Measurements from ENCODE around the gene RRAS2. TPM values are rescaled to one million over a fixed set of nuclear protein-coding genes. Genes with fewer than 3 reads are reported as not detected.
A peak's percentile ranks its signal among the peaks of the same experiment; 100 is the strongest.

The RRAS2 gene
- total RNA-seq, 4 donors from 2014 or later: 44.0 to 110 (median 69.5) TPM

DNA sequence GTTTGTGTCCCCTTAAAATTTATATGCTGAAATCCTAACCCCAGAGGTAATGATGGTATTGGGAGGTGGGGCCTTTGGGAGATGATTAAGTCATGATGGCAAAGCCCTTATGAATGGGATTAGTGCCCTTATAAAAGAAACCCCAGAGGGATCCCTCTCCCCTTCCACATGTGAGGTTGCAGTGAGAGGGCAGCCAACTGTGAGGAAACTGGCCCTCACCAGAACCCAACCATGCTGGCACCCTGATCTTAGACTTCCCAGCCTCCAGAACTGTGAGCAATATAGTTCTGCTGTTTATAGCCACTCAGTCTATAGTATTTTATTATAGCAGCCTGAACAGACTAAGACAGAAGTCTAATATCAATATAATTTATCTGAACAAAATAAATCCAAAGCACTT, 27.1 kb upstream of the RRAS2 start:
- H3K36me3 ChIP-seq: no peaks in the 10 kb centered on the region
- no peaks in the 10 kb centered on the region for H3K9me3 ChIP-seq
- H3K27me3 ChIP-seq: no peaks in the 10 kb centered on the region
- H3K4me3 ChIP-seq: no peak overlapping the region
- H3K4me1 ChIP-seq: peaks cover 0 to 24% (median 10%) of the 10 kb centered on the region in 3 donors
- no peak for ATAC-seq
- TF ChIP-seq, protein P1, sequence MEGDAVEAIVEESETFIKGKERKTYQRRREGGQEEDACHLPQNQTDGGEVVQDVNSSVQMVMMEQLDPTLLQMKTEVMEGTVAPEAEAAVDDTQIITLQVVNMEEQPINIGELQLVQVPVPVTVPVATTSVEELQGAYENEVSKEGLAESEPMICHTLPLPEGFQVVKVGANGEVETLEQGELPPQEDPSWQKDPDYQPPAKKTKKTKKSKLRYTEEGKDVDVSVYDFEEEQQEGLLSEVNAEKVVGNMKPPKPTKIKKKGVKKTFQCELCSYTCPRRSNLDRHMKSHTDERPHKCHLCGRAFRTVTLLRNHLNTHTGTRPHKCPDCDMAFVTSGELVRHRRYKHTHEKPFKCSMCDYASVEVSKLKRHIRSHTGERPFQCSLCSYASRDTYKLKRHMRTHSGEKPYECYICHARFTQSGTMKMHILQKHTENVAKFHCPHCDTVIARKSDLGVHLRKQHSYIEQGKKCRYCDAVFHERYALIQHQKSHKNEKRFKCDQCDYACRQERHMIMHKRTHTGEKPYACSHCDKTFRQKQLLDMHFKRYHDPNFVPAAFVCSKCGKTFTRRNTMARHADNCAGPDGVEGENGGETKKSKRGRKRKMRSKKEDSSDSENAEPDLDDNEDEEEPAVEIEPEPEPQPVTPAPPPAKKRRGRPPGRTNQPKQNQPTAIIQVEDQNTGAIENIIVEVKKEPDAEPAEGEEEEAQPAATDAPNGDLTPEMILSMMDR (IDR thresholded peaks at IDR 0.05): no peak
- TF ChIP-seq EP300 (IDR thresholded peaks at IDR 0.05) (no peak), POLR2AphosphoS5 (IDR thresholded peaks at IDR 0.05) (no peak), POLR2A (IDR thresholded peaks at IDR 0.05) (no peak)
- H3K27ac ChIP-seq: no peak overlapping the region

GRCh38 chr11:14384338-14384737, 25.4 kb upstream of the RRAS2 start:
- ATAC-seq: peak; percentile 63
- Histone ChIP-seq H3K27ac (no peak overlapping the region), H3K4me1 (peaks cover 0 to 34% (median 14%) of the 10 kb centered on the region in 3 donors), H3K9me3 (no peaks in the 10 kb centered on the region), H3K36me3 (no peaks in the 10 kb centered on the region), H3K4me3 (no peak overlapping the region), H3K27me3 (no peaks in the 10 kb centered on the region)
- TF ChIP-seq, protein P1 (IDR thresholded peaks at IDR 0.05): no peak
- TF ChIP-seq POLR2A (IDR thresholded peaks at IDR 0.05) (no peak), POLR2AphosphoS5 (IDR thresholded peaks at IDR 0.05) (no peak), EP300 (IDR thresholded peaks at IDR 0.05) (no peak)
- WGBS, 2 donors (ENCODE audit: low coverage in 1 of 2): 86% methylated on average over 1 of the region's 1 CpG; no CpG with 5 or more reads in 1 of the 2 donors

GRCh38 chr11:14381968-14382367, 23.0 kb upstream of the RRAS2 start:
- ATAC-seq: no peak
- Histone ChIP-seq H3K4me3 (no peak overlapping the region), H3K4me1 (peaks cover 0 to 34% (median 14%) of the 10 kb centered on the region in 3 donors), H3K9me3 (no peaks in the 10 kb centered on the region), H3K27ac (no peak overlapping the region), H3K36me3 (no peaks in the 10 kb centered on the region), H3K27me3 (no peaks in the 10 kb centered on the region)
- 68 to 82% methylated on average over 4 of the region's 4 CpGs for WGBS, 2 donors (ENCODE audit: low coverage in 1 of 2)
- TF ChIP-seq POLR2AphosphoS5 (IDR thresholded peaks at IDR 0.05) (no peak), POLR2A (IDR thresholded peaks at IDR 0.05) (no peak)
- TF ChIP-seq, protein P1 (IDR thresholded peaks at IDR 0.05): no peak

GRCh38 chr11:14380947-14381561, 22.1 kb upstream of the RRAS2 start:
- peaks cover 0 to 34% (median 14%) of the 10 kb centered on the region in 3 donors for H3K4me1 ChIP-seq
- H3K36me3 ChIP-seq: no peaks in the 10 kb centered on the region
- WGBS, 2 donors (ENCODE audit: low coverage in 1 of 2): 0% methylated on average over 1 to 16 of the region's 54 CpGs
- H3K9me3 ChIP-seq: no peaks in the 10 kb centered on the region
- ATAC-seq: peak; percentile 92
- TF ChIP-seq POLR2AphosphoS5 (IDR thresholded peaks at IDR 0.05) (peak; percentile 49), POLR2A (IDR thresholded peaks at IDR 0.05) (no peak), EP300 (IDR thresholded peaks at IDR 0.05) (no peak)
- TF ChIP-seq, protein P1 (IDR thresholded peaks at IDR 0.05): peak in 1 of 4 experiments; percentile 44
- H3K27ac ChIP-seq: peak overlapping the region; percentile 36 to 84 (median 76)
- H3K27me3 ChIP-seq: no peaks in the 10 kb centered on the region
- H3K4me3 ChIP-seq: peak overlapping the region; percentile 45 to 54

Data from gastroesophageal sphincter (tissue), 4 donors.